OCI-LY3 (cell line): Measurements from ENCODE around the gene PRSS8.

ENCODE experiments used
- EZH2phosphoT487 ChIP-seq: fragments of 200-600 bp; shearing (Covaris generic); IDR thresholded peaks from 2 replicates; pipeline ENCODE4 v1.6.1; 2018; ENCODE audit warnings: antibody characterized with exemption, mixed run types, low read depth
- TF ChIP-seq, protein P1 (sequence below): fragments of 200-600, 300-600 bp; sonication (generic); IDR thresholded peaks from 2 replicates; pipeline ENCODE4 v1.5.1; 2014; ENCODE audit warnings: antibody characterized with exemption, low read length, low read depth

DNA sequence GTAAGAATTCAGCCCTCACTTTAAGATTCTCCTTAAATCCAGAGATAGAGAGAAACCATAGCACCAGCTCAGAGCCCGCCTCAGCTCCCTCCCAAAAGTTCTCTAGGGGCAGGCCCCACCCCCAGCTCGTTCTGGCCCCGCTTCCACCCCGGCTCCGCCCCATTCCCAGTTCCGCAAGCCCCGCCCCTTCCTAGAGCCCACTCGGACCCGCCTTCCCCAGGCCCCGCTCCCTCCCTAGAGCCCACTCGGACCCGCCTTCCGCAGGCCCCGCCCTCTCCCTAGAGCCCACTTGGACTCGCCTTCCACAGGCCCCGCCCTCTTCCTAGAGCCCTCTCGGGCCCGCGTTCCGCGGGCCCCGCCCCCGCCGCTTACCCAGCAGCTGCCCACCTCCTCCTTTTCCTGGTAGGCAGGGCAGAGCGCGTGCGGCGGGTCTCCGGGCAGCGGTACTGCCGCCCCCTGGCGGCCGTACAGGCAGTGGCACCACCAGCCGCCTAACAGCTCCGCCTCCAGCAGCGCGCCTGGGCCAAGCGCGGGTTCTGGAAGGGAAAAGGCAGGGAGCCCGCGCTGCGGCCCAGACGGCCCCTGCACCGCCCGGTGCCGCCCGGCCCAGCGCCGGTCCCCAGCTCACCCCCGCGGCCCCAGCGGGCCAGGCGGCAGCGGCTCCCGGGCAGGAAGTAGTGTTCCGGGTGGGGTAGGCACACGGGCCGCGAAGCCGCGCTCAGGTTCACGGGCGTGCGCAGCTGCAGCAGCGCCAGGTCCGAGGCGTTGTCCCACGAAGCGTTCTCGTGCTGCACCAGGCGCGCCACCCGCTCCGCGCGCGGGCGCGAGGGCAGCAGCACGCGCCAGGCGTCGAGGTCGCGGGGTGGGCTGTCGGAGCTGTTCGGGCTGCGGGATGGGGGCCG lies 6.8 kb upstream of the PRSS8 start:
- TF ChIP-seq, protein P1, sequence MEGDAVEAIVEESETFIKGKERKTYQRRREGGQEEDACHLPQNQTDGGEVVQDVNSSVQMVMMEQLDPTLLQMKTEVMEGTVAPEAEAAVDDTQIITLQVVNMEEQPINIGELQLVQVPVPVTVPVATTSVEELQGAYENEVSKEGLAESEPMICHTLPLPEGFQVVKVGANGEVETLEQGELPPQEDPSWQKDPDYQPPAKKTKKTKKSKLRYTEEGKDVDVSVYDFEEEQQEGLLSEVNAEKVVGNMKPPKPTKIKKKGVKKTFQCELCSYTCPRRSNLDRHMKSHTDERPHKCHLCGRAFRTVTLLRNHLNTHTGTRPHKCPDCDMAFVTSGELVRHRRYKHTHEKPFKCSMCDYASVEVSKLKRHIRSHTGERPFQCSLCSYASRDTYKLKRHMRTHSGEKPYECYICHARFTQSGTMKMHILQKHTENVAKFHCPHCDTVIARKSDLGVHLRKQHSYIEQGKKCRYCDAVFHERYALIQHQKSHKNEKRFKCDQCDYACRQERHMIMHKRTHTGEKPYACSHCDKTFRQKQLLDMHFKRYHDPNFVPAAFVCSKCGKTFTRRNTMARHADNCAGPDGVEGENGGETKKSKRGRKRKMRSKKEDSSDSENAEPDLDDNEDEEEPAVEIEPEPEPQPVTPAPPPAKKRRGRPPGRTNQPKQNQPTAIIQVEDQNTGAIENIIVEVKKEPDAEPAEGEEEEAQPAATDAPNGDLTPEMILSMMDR = peak; percentile 80
- no peak for TF ChIP-seq EZH2phosphoT487
